Body of pancreas (tissue), 4 donors: Measurements from ENCODE around the gene ATP11A. TPM values are rescaled to one million over a fixed set of nuclear protein-coding genes. Genes with fewer than 3 reads are reported as not detected.

ENCODE experiments used
- ATAC-seq: fragments of 150-250 bp; one replicate; pipeline ENCODE4 v1.9.1; 2016
- DNase-seq, 4 donors: peaks; one replicate each; pipeline ENCODE4 v3.0.0-alpha.2; 2019
- H3K27ac ChIP-seq, 4 donors: fragments of 200-600 bp; sonication (generic); 1 replicate in 3 of 4; 2 replicates in 1 of 4; pipeline versions ENCODE4 v1.5.1 to v1.6.1; 2016 to 2019; ENCODE audit warnings: mild to moderate bottlenecking in 1 of 4, mixed read lengths in 1 of 4, moderate library complexity in 1 of 4
- H3K27me3 ChIP-seq, 2 donors: fragments of 200-600 bp; sonication (generic); one replicate each; pipeline ENCODE4 v1.6.0; 2016; ENCODE audit warnings: mild to moderate bottlenecking in 1 of 2
- H3K36me3 ChIP-seq, 2 donors: fragments of 200-600 bp; sonication (generic); replicated peaks in 1 of 2; 2 replicates each; pipeline ENCODE4 v1.5.1; 2016; ENCODE audit warnings: low read depth in 2 of 2; ENCODE audit not compliant: insufficient read depth in 1 of 2
- H3K4me1 ChIP-seq: fragments of 200-600 bp; sonication (generic); one replicate; pipeline ENCODE4 v1.6.0; 2016
- H3K4me3 ChIP-seq, 2 donors: fragments of 200-600 bp; sonication (generic); 1 replicate in 1 of 2; 2 replicates in 1 of 2; pipeline ENCODE4 v1.5.1; 2016 to 2019
- H3K9me3 ChIP-seq, 3 donors: fragments of 200-600 bp; sonication (generic); 1 replicate in 2 of 3; 2 replicates in 1 of 3; pipeline ENCODE4 v1.5.1; 2016
- CTCF ChIP-seq, 7 experiments: fragments of 450-650 bp in 4 of 7; fragments of 200-600 bp in 3 of 7; sonication (generic) in 3 of 7; IDR thresholded peaks; one replicate each; pipeline ENCODE4 v1.5.1; 2016 to 2019; ENCODE audit warnings: antibody characterized with exemption in 7 of 7
- POLR2A ChIP-seq, 3 donors: fragments of 450-650 bp; IDR thresholded peaks; one replicate each; pipeline ENCODE4 v1.6.1; 2016; ENCODE audit warnings: antibody characterized with exemption in 3 of 3, mild to moderate bottlenecking in 2 of 3
- WGBS, 2 donors: methylation state at CpG; one replicate each; pipeline ENCODE4 v1.1.5; 2017; 5-methylcytosine and 5-hydroxymethylcytosine counted together
- intact Hi-C: fragments of 100-400 bp; cut with DNase I; formaldehyde crosslinking; loops from one replicate; pipeline ENCODE4 v1.15.1; 2023
- total RNA-seq, 2 donors: library from RNA; depleted of rRNA; stranded (reverse); fragments of >200 nt; gene quantifications; one replicate each; pipeline ENCODE4 v1.1.0, GENCODE V29; 2016

ATP11A gene
- total RNA-seq, 2 donors from 2014 or later: 24.1 to 33.9 TPM

- ATAC-seq (no peak), DNase-seq (no peak)
- intact Hi-C loops: no loop called here
- H3K27me3 ChIP-seq: no peaks in the 10 kb centered on the region
- H3K9me3 ChIP-seq: no peaks in the 10 kb centered on the region
- H3K4me3 ChIP-seq: no peak overlapping the region
- no peaks in the 10 kb centered on the region for H3K36me3 ChIP-seq
- no peak overlapping the region for H3K27ac ChIP-seq
- peaks cover 20% of the 10 kb centered on the region for H3K4me1 ChIP-seq
- no peak for TF ChIP-seq POLR2A (IDR thresholded peaks at IDR 0.05)
- TF ChIP-seq CTCF (IDR thresholded peaks at IDR 0.05): no peak
- WGBS, 2 donors: 92 to 94% methylated on average over 12 to 18 of the region's 18 CpGs
Observed at GRCh38 chr13:112769615-112770014, 79.8 kb downstream of the ATP11A start.

DNA sequence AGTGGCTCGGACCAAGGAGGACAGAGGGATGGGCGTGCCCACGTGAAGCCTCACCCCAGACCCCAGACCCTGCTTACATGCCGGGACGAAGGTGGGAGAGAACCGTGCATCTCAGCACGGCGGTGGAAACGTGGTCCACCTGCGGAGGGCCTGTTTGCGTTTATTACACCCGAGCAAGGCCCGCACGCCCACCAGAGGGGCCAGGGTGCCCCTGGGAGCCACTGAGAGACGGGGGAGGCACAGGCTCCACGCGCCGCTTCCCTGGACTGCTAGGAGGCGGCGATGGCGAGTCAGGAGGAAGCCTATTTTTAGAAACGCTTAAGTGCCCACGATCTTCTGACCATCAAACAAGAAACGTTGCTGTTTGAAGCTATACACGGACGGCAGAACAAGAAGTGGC is 80.7 kb downstream of the ATP11A start:
- intact Hi-C loops: no loop called here
- Histone ChIP-seq H3K9me3 (no peaks in the 10 kb centered on the region), H3K4me1 (peaks cover 20% of the 10 kb centered on the region), H3K36me3 (no peaks in the 10 kb centered on the region), H3K27ac (no peak overlapping the region), H3K4me3 (no peak overlapping the region), H3K27me3 (no peaks in the 10 kb centered on the region)
- 92% methylated on average over 24 to 26 of the region's 26 CpGs for WGBS, 2 donors
- DNase-seq (no peak), ATAC-seq (no peak)
- TF ChIP-seq POLR2A (IDR thresholded peaks at IDR 0.05) (no peak), CTCF (IDR thresholded peaks at IDR 0.05) (no peak)

DNA sequence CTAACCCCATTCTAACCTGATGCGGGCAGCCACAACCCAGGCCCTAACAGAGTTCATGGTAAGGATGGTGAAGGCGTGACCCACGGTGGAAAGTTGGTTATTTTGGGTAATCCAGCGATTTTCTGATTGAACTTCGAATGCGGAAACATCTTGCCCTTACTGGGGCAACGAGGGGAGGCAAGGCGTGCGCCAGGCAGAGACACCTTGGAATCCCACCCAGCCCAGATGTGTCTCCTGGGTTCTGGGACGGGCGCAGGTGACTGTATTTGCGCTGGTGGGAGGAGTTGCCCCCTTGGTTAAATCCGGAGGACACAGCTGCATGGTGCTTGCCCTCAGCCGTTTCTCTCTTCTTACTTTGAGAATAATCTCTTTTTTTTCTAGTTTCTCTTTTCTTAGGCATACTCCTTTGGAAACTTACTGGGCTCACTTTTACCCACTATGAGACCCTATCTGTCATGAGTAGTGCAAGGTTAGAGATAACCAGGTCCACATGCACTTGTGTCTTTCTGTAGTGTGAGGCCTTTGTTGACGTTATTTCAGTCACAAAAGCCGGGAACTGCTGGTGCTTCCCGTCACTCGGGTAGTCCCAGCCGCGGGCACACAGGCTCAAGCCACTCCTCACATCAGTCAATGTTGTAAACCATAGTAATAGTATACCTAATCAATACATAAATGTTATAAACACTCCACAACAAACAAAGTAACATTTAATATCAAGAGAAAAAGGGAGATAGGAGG is 81.5 kb downstream of the ATP11A start:
- Histone ChIP-seq H3K27me3 (no peaks in the 10 kb centered on the region), H3K9me3 (no peaks in the 10 kb centered on the region), H3K36me3 (no peaks in the 10 kb centered on the region), H3K4me1 (peaks cover 20% of the 10 kb centered on the region), H3K4me3 (no peak overlapping the region), H3K27ac (peak overlapping the region in 2 of 4 donors; percentile 22 to 36)
- WGBS, 2 donors: 72 to 76% methylated on average over 20 of the region's 20 CpGs
- intact Hi-C loops: no loop called here
- TF ChIP-seq POLR2A (IDR thresholded peaks at IDR 0.05): no peak
- TF ChIP-seq CTCF (IDR thresholded peaks at IDR 0.05): no peak
- peak; percentile 34 for ATAC-seq
- no peak for DNase-seq

DNA sequence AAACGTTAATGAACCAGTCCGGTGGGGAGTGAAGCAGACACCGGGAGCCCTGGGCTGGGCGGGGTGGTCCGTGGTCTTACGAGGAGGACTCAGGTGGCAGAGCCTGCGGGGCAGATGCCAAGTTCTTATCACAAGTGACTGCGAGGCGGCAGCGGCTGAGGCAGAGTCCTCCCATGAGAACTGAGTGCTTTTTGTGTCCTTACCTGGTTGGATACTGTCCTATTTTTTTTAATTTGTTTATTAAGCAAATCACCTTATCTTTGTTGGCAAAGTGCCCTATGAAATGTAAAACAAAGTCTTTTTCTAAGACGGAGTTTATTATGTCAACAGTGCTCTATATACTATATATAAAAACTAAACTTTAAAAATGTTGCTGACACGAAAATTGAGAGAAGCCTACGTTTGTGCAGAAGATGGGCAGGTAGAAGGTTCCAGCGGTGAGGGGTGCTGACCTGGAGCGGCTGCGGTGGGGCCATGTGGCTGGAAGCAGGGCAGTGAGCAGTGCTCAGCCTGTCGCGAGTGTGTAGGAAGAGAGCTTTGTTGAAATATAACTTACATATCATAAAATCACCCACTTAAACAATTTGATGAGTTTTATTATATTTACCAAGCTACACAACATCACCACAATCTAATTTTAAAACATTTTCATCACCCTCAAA is 82.2 kb downstream of the ATP11A start:
- intact Hi-C loops: no loop called here
- Histone ChIP-seq H3K27ac (peak overlapping the region in 2 of 4 donors; percentile 22 to 36), H3K27me3 (no peaks in the 10 kb centered on the region), H3K4me1 (peaks cover 20% of the 10 kb centered on the region), H3K9me3 (no peaks in the 10 kb centered on the region), H3K36me3 (no peaks in the 10 kb centered on the region), H3K4me3 (no peak overlapping the region)
- WGBS, 2 donors: 20 to 25% methylated on average over 18 of the region's 18 CpGs
- peak; percentile 47 to 66 (median 52) for DNase-seq
- no peak for TF ChIP-seq POLR2A (IDR thresholded peaks at IDR 0.05)
- TF ChIP-seq CTCF (IDR thresholded peaks at IDR 0.05): no peak
- peak; percentile 57 for ATAC-seq
